Thyroid gland (tissue), 4 donors: ENCODE results near the gene BRCC3.

Source experiments
- POLR2A ChIP-seq, 2 donors: fragments of 450-650 bp; IDR thresholded peaks; one replicate each; pipeline ENCODE4 v1.6.1; 2017; ENCODE audit warnings: antibody characterized with exemption in 2 of 2, mild to moderate bottlenecking in 2 of 2, moderate library complexity in 1 of 2
- TF ChIP-seq, protein P1 (sequence below), 6 experiments: fragments of 200-600 bp in 3 of 6; fragments of 450-650 bp in 3 of 6; sonication (generic) in 3 of 6; IDR thresholded peaks; one replicate each; pipeline ENCODE4 v1.5.1; 2016 to 2019; ENCODE audit warnings: antibody characterized with exemption in 6 of 6, mild to moderate bottlenecking in 2 of 6, inconsistent platforms in 1 of 6, moderate library complexity in 1 of 6

DNA sequence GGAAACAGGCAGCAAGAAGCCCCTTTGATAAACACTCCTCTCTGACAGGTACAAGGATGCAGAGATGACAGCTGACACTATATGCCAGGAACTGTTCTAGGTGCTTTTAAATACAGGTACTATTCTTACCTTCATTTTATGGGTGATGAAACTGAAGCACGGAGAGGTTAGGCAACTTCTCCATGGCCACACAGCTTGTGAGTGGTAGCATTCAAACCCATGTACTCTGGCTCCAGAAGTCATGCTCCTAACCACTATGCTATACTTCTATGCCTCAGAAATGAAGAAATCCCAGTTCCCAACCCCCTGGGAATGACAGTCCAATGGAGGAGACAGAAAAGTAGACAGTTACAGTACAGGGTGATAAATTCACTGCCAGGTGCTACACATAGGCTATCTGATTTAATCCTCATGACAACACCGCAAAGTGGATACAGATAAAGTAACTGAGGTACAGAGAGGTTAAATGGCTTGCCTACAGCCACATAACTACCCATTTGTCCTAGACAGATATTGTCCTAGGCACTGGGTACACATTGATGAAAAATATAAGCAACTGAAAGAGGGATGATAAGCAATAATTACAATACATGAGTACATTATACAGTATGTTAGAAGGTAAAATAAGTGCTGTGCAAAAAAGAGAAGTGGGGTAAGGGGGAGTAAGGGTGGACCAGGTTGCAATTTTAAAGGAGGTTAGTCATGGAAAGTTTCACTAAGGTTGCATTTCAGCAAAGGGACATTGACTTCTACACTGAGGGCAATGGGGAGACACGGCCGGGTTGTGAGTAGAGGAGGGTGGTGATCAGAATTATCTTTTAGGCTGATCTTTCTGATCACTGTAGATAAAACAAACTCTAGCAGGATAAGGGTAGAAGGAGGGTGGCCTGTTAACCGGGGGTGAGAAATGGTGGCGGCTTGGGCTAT is 47.1 kb upstream of the BRCC3 start:
- TF ChIP-seq POLR2A (IDR thresholded peaks at IDR 0.05): no peak
- TF ChIP-seq, protein P1, sequence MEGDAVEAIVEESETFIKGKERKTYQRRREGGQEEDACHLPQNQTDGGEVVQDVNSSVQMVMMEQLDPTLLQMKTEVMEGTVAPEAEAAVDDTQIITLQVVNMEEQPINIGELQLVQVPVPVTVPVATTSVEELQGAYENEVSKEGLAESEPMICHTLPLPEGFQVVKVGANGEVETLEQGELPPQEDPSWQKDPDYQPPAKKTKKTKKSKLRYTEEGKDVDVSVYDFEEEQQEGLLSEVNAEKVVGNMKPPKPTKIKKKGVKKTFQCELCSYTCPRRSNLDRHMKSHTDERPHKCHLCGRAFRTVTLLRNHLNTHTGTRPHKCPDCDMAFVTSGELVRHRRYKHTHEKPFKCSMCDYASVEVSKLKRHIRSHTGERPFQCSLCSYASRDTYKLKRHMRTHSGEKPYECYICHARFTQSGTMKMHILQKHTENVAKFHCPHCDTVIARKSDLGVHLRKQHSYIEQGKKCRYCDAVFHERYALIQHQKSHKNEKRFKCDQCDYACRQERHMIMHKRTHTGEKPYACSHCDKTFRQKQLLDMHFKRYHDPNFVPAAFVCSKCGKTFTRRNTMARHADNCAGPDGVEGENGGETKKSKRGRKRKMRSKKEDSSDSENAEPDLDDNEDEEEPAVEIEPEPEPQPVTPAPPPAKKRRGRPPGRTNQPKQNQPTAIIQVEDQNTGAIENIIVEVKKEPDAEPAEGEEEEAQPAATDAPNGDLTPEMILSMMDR (IDR thresholded peaks at IDR 0.05): no peak
